Measurements from ENCODE around the gene STK40.

Gene STK40

GRCh38 chr1:36303650-36304360 lies 81.9 kb downstream of the STK40 start:
- H3K36me3 Mint-ChIP-seq (ENCODE audit: low read depth), result peaks cover 47% of the 10 kb centered on the region
- H3K27ac Mint-ChIP-seq, result peak overlapping the region; percentile 46
- no peak for TF ChIP-seq CTCF (IDR thresholded peaks at IDR 0.05)
- H3K27me3 Mint-ChIP-seq (ENCODE audit: low read depth, poor library complexity), result no peaks in the 10 kb centered on the region
- peaks cover 26% of the 10 kb centered on the region for H3K4me1 Mint-ChIP-seq
- no peaks in the 10 kb centered on the region for H3K9me3 Mint-ChIP-seq
- no peak overlapping the region for H3K4me3 Mint-ChIP-seq
- DNase-seq, result no peak

GRCh38 chr1:36303244-36303643 lies 82.5 kb downstream of the STK40 start:
- H3K36me3 Mint-ChIP-seq (ENCODE audit: low read depth), result peaks cover 45% of the 10 kb centered on the region
- no peaks in the 10 kb centered on the region for H3K9me3 Mint-ChIP-seq
- no peak overlapping the region for H3K4me3 Mint-ChIP-seq
- H3K4me1 Mint-ChIP-seq, result peaks cover 25% of the 10 kb centered on the region
- H3K27ac Mint-ChIP-seq, result no peak overlapping the region
- H3K27me3 Mint-ChIP-seq (ENCODE audit: low read depth, poor library complexity), result no peaks in the 10 kb centered on the region
- no peak for TF ChIP-seq CTCF (IDR thresholded peaks at IDR 0.05)
- DNase-seq, result no peak

GRCh38 chr1:36301220-36301619 lies 84.5 kb downstream of the STK40 start:
- Mint-ChIP-seq H3K27me3 (ENCODE audit: low read depth, poor library complexity) (no peaks in the 10 kb centered on the region), H3K4me3 (no peak overlapping the region), H3K4me1 (peaks cover 10% of the 10 kb centered on the region), H3K27ac (no peak overlapping the region), H3K9me3 (no peaks in the 10 kb centered on the region), H3K36me3 (ENCODE audit: low read depth) (peaks cover 52% of the 10 kb centered on the region)
- DNase-seq, result no peak
- no peak for TF ChIP-seq CTCF (IDR thresholded peaks at IDR 0.05)

GRCh38 chr1:36300526-36300925 lies 85.2 kb downstream of the STK40 start:
- H3K4me1 Mint-ChIP-seq, result peaks cover 6% of the 10 kb centered on the region
- no peaks in the 10 kb centered on the region for H3K9me3 Mint-ChIP-seq
- no peak for DNase-seq
- no peak overlapping the region for H3K4me3 Mint-ChIP-seq
- no peak overlapping the region for H3K27ac Mint-ChIP-seq
- no peaks in the 10 kb centered on the region for H3K27me3 Mint-ChIP-seq (ENCODE audit: low read depth, poor library complexity)
- H3K36me3 Mint-ChIP-seq (ENCODE audit: low read depth), result peaks cover 58% of the 10 kb centered on the region
- no peak for TF ChIP-seq CTCF (IDR thresholded peaks at IDR 0.05)

GRCh38 chr1:36298640-36299039 lies 87.1 kb downstream of the STK40 start:
- DNase-seq, result no peak
- H3K4me1 Mint-ChIP-seq, result no peaks in the 10 kb centered on the region
- peaks cover 66% of the 10 kb centered on the region for H3K36me3 Mint-ChIP-seq (ENCODE audit: low read depth)
- H3K27ac Mint-ChIP-seq, result no peak overlapping the region
- TF ChIP-seq CTCF (IDR thresholded peaks at IDR 0.05), result no peak
- H3K4me3 Mint-ChIP-seq, result no peak overlapping the region
- H3K27me3 Mint-ChIP-seq (ENCODE audit: low read depth, poor library complexity), result no peaks in the 10 kb centered on the region
- H3K9me3 Mint-ChIP-seq, result no peaks in the 10 kb centered on the region

- peaks cover 62% of the 10 kb centered on the region for H3K36me3 Mint-ChIP-seq (ENCODE audit: low read depth)
- H3K4me3 Mint-ChIP-seq, result no peak overlapping the region
- H3K4me1 Mint-ChIP-seq, result no peaks in the 10 kb centered on the region
- no peaks in the 10 kb centered on the region for H3K9me3 Mint-ChIP-seq
- H3K27ac Mint-ChIP-seq, result no peak overlapping the region
- no peaks in the 10 kb centered on the region for H3K27me3 Mint-ChIP-seq (ENCODE audit: low read depth, poor library complexity)
- no peak for TF ChIP-seq CTCF (IDR thresholded peaks at IDR 0.05)
- no peak for DNase-seq
Observed at GRCh38 chr1:36297062-36297461, 88.7 kb downstream of the STK40 start.

Data from nephron progenitor cell (in vitro differentiated cells).